AG09319 (cell line): ENCODE measurements around the gene CD1D.

Experiments
- DNase-seq: peaks from one replicate; pipeline ENCODE4 v3.0.0-alpha.2; 2010; ENCODE audit warnings: low read depth; ENCODE audit errors: extremely low read depth
- CTCF ChIP-seq: IDR thresholded peaks from 2 replicates; pipeline ENCODE4 v1.5.1; 2011; ENCODE audit warnings: low read depth, mild to moderate bottlenecking, inconsistent platforms, low read length, moderate library complexity

Gene CD1D

GRCh38 chr1:158191299-158191698, 10.6 kb downstream of the CD1D start:
- TF ChIP-seq CTCF, result no peak
- no peak for DNase-seq

- no peak for DNase-seq
- no peak for TF ChIP-seq CTCF
Observed at GRCh38 chr1:158196461-158196860, 15.8 kb downstream of the CD1D start.

- TF ChIP-seq CTCF, result no peak
- DNase-seq, result no peak
Observed at GRCh38 chr1:158199849-158200248, 19.2 kb downstream of the CD1D start.

GRCh38 chr1:158200527-158200926, 19.8 kb downstream of the CD1D start:
- DNase-seq, result no peak
- no peak for TF ChIP-seq CTCF

GRCh38 chr1:158203693-158204457, 23.2 kb downstream of the CD1D start:
- TF ChIP-seq CTCF, result peak; percentile 73
- DNase-seq, result peak; percentile 29

GRCh38 chr1:158204458-158204827, 23.7 kb downstream of the CD1D start:
- no peak for TF ChIP-seq CTCF
- DNase-seq, result no peak

- DNase-seq, result no peak
- TF ChIP-seq CTCF, result no peak
Observed at GRCh38 chr1:158208586-158209116, 28.0 kb downstream of the CD1D start.
